Trophoblast cell (in vitro differentiated cells and primary cell): ENCODE data around the gene EYS.

Experiments used
- DNase-seq, 2 donors: peaks; one replicate each; pipeline ENCODE4 v3.0.0-alpha.2; 2016
- H2AFZ ChIP-seq: 2 replicates; pipeline ENCODE4 v1.6.1; 2013; ENCODE audit warnings: low read length, moderate library complexity, mild to moderate bottlenecking; ENCODE audit not compliant: insufficient read depth, poor library complexity
- H2AK5ac ChIP-seq: 2 replicates; pipeline ENCODE4 v1.6.1; 2013; ENCODE audit warnings: mild to moderate bottlenecking, low read length
- H2BK120ac ChIP-seq: 2 replicates; pipeline ENCODE4 v1.6.1; 2013; ENCODE audit warnings: low read length, mild to moderate bottlenecking, moderate library complexity; ENCODE audit not compliant: insufficient read depth, poor library complexity
- H2BK12ac ChIP-seq: 2 replicates; pipeline ENCODE4 v1.6.1; 2013; ENCODE audit warnings: mild to moderate bottlenecking, low read length, moderate library complexity
- H2BK5ac ChIP-seq: 2 replicates; pipeline ENCODE4 v1.6.1; 2013; ENCODE audit warnings: low read length, low read depth, moderate library complexity, mild to moderate bottlenecking; ENCODE audit not compliant: poor library complexity
- H3K14ac ChIP-seq: 2 replicates; pipeline ENCODE4 v1.6.1; 2013; ENCODE audit warnings: mild to moderate bottlenecking, low read length
- H3K18ac ChIP-seq: 2 replicates; pipeline ENCODE4 v1.6.1; 2013; ENCODE audit warnings: mild to moderate bottlenecking, low read length
- H3K23ac ChIP-seq: 2 replicates; pipeline ENCODE4 v1.6.1; 2013; ENCODE audit warnings: low read length
- H3K27ac ChIP-seq: 2 replicates; pipeline ENCODE4 v1.5.1; 2013; ENCODE audit warnings: low read depth, mild to moderate bottlenecking, inconsistent platforms, low read length, moderate library complexity
- H3K27me3 ChIP-seq: 2 replicates; pipeline ENCODE4 v1.6.1; 2013; ENCODE audit warnings: inconsistent platforms, mild to moderate bottlenecking, low read length, moderate library complexity; ENCODE audit not compliant: insufficient read depth
- H3K36me3 ChIP-seq, 2 experiments: 1 replicate in 1 of 2; 2 replicates in 1 of 2; pipeline ENCODE4 v1.6.1; 2013; ENCODE audit warnings: low read length in 2 of 2, mild to moderate bottlenecking in 2 of 2, moderate library complexity in 1 of 2; ENCODE audit not compliant: insufficient read depth in 2 of 2, control insufficient read depth in 1 of 2
- H3K4ac ChIP-seq: 2 replicates; pipeline ENCODE4 v1.6.1; 2013; ENCODE audit warnings: low read depth, mild to moderate bottlenecking, low read length, moderate library complexity
- H3K4me1 ChIP-seq, 2 experiments: 1 replicate in 1 of 2; 2 replicates in 1 of 2; pipeline ENCODE4 v1.6.1; 2013; ENCODE audit warnings: low read length in 2 of 2, mild to moderate bottlenecking in 2 of 2, moderate library complexity in 1 of 2; ENCODE audit not compliant: insufficient read depth in 2 of 2, control insufficient read depth in 1 of 2
- H3K4me2 ChIP-seq: 2 replicates; pipeline ENCODE4 v1.6.1; 2013; ENCODE audit warnings: inconsistent platforms, mild to moderate bottlenecking, low read length, moderate library complexity
- H3K4me3 ChIP-seq: 2 replicates; pipeline ENCODE4 v1.5.1; 2013; ENCODE audit warnings: mild to moderate bottlenecking, low read depth, low read length, inconsistent platforms
- H3K79me1 ChIP-seq: one replicate; pipeline ENCODE4 v1.6.1; 2013; ENCODE audit warnings: low read length
- H3K79me2 ChIP-seq: 2 replicates; pipeline ENCODE4 v1.6.1; 2013; ENCODE audit warnings: low read length, mild to moderate bottlenecking; ENCODE audit not compliant: control insufficient read depth, insufficient read depth, poor library complexity
- H3K9ac ChIP-seq: 2 replicates; pipeline ENCODE4 v1.6.1; 2013; ENCODE audit warnings: mild to moderate bottlenecking, low read length
- H3K9me3 ChIP-seq: 2 replicates; pipeline ENCODE4 v1.6.1; 2013; ENCODE audit warnings: low read depth, mild to moderate bottlenecking, control low read depth, inconsistent platforms, low read length; ENCODE audit not compliant: insufficient read depth
- H4K12ac ChIP-seq: 2 replicates; pipeline ENCODE4 v1.6.1; 2013; ENCODE audit warnings: low read depth, mild to moderate bottlenecking, low read length, moderate library complexity
- H4K8ac ChIP-seq: 2 replicates; pipeline ENCODE4 v1.6.1; 2013; ENCODE audit warnings: low read depth, mild to moderate bottlenecking, low read length, moderate library complexity
- H4K91ac ChIP-seq: one replicate; pipeline ENCODE4 v1.6.1; 2013; ENCODE audit warnings: low read depth, mild to moderate bottlenecking, low read length, moderate library complexity
- WGBS: extraction: QIAGEN DNeasy Blood & Tissue Kit; methylation state at CpG from one replicate; pipeline ENCODE4 v1.1.7; 2013; ENCODE audit warnings: missing lambda C conversion rate; ENCODE audit not compliant: insufficient read length, insufficient coverage; ENCODE audit errors: extremely low coverage; 5-methylcytosine and 5-hydroxymethylcytosine counted together

Gene EYS

GRCh38 chr6:64325093-64325492 is 1381.9 kb downstream of the EYS start:
- no peak overlapping the region for H2AK5ac ChIP-seq
- no peak overlapping the region for H3K18ac ChIP-seq
- H4K8ac ChIP-seq, result no peak overlapping the region
- no peak overlapping the region for H3K4me2 ChIP-seq
- no peak overlapping the region for H2BK5ac ChIP-seq
- no peak overlapping the region for H2BK12ac ChIP-seq
- H2AFZ ChIP-seq, result no peak overlapping the region
- no peak overlapping the region for H3K4me3 ChIP-seq
- H3K27me3 ChIP-seq, result no peaks in the 10 kb centered on the region
- H3K14ac ChIP-seq, result no peak overlapping the region
- no peak overlapping the region for H4K12ac ChIP-seq
- no peak overlapping the region for H2BK120ac ChIP-seq
- H3K9ac ChIP-seq, result no peak overlapping the region
- H3K4ac ChIP-seq, result no peak overlapping the region
- no peak overlapping the region for H4K91ac ChIP-seq
- peaks cover 0 to 3% of the 10 kb centered on the region in 2 experiments for H3K4me1 ChIP-seq
- no peak overlapping the region for H3K23ac ChIP-seq
- H3K27ac ChIP-seq, result no peak overlapping the region
- WGBS, result no CpG with 5 or more reads among the region's 2 CpGs
- H3K79me2 ChIP-seq, result no peaks in the 10 kb centered on the region
- H3K36me3 ChIP-seq, result peaks cover 3 to 4% of the 10 kb centered on the region in 2 experiments
- no peak for DNase-seq
- H3K79me1 ChIP-seq, result no peaks in the 10 kb centered on the region
- H3K9me3 ChIP-seq, result peaks cover 7% of the 10 kb centered on the region

GRCh38 chr6:64310214-64310613 is 1396.8 kb downstream of the EYS start:
- H3K23ac ChIP-seq, result no peak overlapping the region
- no peak overlapping the region for H2BK12ac ChIP-seq
- DNase-seq, result no peak
- H3K27me3 ChIP-seq, result no peaks in the 10 kb centered on the region
- H3K14ac ChIP-seq, result no peak overlapping the region
- H3K9me3 ChIP-seq, result no peaks in the 10 kb centered on the region
- H3K79me1 ChIP-seq, result no peaks in the 10 kb centered on the region
- H4K91ac ChIP-seq, result no peak overlapping the region
- H3K4me1 ChIP-seq, result no peaks in the 10 kb centered on the region
- H4K12ac ChIP-seq, result no peak overlapping the region
- H2AFZ ChIP-seq, result no peak overlapping the region
- H3K9ac ChIP-seq, result no peak overlapping the region
- H3K4me3 ChIP-seq, result no peak overlapping the region
- H3K79me2 ChIP-seq, result no peaks in the 10 kb centered on the region
- no peak overlapping the region for H2BK5ac ChIP-seq
- H3K27ac ChIP-seq, result no peak overlapping the region
- no peak overlapping the region for H3K4ac ChIP-seq
- no peak overlapping the region for H2BK120ac ChIP-seq
- no peaks in the 10 kb centered on the region for H3K36me3 ChIP-seq
- no peak overlapping the region for H3K18ac ChIP-seq
- H4K8ac ChIP-seq, result no peak overlapping the region
- H2AK5ac ChIP-seq, result no peak overlapping the region
- H3K4me2 ChIP-seq, result no peak overlapping the region

GRCh38 chr6:64301307-64302236 is 1405.5 kb downstream of the EYS start:
- no peak overlapping the region for H3K18ac ChIP-seq

GRCh38 chr6:64299176-64299575 is 1407.8 kb downstream of the EYS start:
- Histone ChIP-seq H3K4ac (no peak overlapping the region), H3K18ac (no peak overlapping the region), H4K8ac (no peak overlapping the region), H2AFZ (no peak overlapping the region), H3K27ac (no peak overlapping the region), H3K4me2 (no peak overlapping the region), H2BK5ac (no peak overlapping the region), H2BK120ac (no peak overlapping the region), H2AK5ac (no peak overlapping the region), H3K4me3 (peak overlapping the region; percentile 30), H3K14ac (no peak overlapping the region), H3K9me3 (peaks cover 2% of the 10 kb centered on the region), H3K27me3 (no peaks in the 10 kb centered on the region), H4K91ac (no peak overlapping the region), H3K79me1 (no peaks in the 10 kb centered on the region), H3K79me2 (no peaks in the 10 kb centered on the region), H3K9ac (no peak overlapping the region), H3K36me3 (no peaks in the 10 kb centered on the region), H3K4me1 (no peaks in the 10 kb centered on the region), H3K23ac (no peak overlapping the region), H4K12ac (no peak overlapping the region), H2BK12ac (no peak overlapping the region)
- WGBS, result no CpG with 5 or more reads among the region's 7 CpGs
- no peak for DNase-seq

More at GRCh38 chr6:64301307-64302236, 1405.5 kb downstream of the EYS start:
- no peaks in the 10 kb centered on the region for H3K27me3 ChIP-seq
- H3K9me3 ChIP-seq, result peaks cover 2% of the 10 kb centered on the region
- H4K8ac ChIP-seq, result no peak overlapping the region
- no peak overlapping the region for H3K4me3 ChIP-seq
- WGBS, result no CpG with 5 or more reads among the region's 11 CpGs
- H3K14ac ChIP-seq, result no peak overlapping the region
- H3K9ac ChIP-seq, result no peak overlapping the region
- no peak overlapping the region for H2AK5ac ChIP-seq
- H3K79me2 ChIP-seq, result no peaks in the 10 kb centered on the region
- H4K91ac ChIP-seq, result no peak overlapping the region
- no peaks in the 10 kb centered on the region for H3K79me1 ChIP-seq
- no peak for DNase-seq
- no peak overlapping the region for H3K4me2 ChIP-seq
- no peak overlapping the region for H3K4ac ChIP-seq
- no peak overlapping the region for H3K23ac ChIP-seq
- no peak overlapping the region for H3K27ac ChIP-seq
- H2BK5ac ChIP-seq, result no peak overlapping the region
- H2BK120ac ChIP-seq, result no peak overlapping the region
- H3K36me3 ChIP-seq, result no peaks in the 10 kb centered on the region
- no peak overlapping the region for H4K12ac ChIP-seq
- H2BK12ac ChIP-seq, result no peak overlapping the region
- H3K4me1 ChIP-seq, result no peaks in the 10 kb centered on the region
- no peak overlapping the region for H2AFZ ChIP-seq
